HG02884 (cell line): ENCODE data around the gene SPATA31A7.
"Not testable (repeated sequence)": the region's sequence is repeated elsewhere in the genome, so short reads cannot be mapped to it uniquely, and the experiment has no call there.

Experiments
- ATAC-seq: cut with Tn5 transposase; IDR thresholded peaks from one replicate; pipeline ENCODE4 v1.9.1; 2021; ENCODE audit warnings: mild to moderate bottlenecking, moderate library complexity; ENCODE audit not compliant: unreplicated experiment

SPATA31A7 gene

GRCh38 chr9:61189736-61190135 lies at the start of gene SPATA31A7:
TSS of gene SPATA31A7 (plus strand) at chr9:61190036. CDS start at chr9:61190065, 29 bp downstream.
- ATAC-seq: not testable (repeated sequence)

GRCh38 chr9:61226438-61226837 lies 36.6 kb downstream of the SPATA31A7 start:
- not testable (repeated sequence) for ATAC-seq
